Limb (tissue), 2 donors: ENCODE measurements around the gene PAX5.

ENCODE experiments used
- DNase-seq, 2 donors: peaks; one replicate each; pipeline ENCODE4 v3.0.0-alpha.2; 2016; ENCODE audit errors: extremely low spot score in 2 of 2

The PAX5 gene

DNA sequence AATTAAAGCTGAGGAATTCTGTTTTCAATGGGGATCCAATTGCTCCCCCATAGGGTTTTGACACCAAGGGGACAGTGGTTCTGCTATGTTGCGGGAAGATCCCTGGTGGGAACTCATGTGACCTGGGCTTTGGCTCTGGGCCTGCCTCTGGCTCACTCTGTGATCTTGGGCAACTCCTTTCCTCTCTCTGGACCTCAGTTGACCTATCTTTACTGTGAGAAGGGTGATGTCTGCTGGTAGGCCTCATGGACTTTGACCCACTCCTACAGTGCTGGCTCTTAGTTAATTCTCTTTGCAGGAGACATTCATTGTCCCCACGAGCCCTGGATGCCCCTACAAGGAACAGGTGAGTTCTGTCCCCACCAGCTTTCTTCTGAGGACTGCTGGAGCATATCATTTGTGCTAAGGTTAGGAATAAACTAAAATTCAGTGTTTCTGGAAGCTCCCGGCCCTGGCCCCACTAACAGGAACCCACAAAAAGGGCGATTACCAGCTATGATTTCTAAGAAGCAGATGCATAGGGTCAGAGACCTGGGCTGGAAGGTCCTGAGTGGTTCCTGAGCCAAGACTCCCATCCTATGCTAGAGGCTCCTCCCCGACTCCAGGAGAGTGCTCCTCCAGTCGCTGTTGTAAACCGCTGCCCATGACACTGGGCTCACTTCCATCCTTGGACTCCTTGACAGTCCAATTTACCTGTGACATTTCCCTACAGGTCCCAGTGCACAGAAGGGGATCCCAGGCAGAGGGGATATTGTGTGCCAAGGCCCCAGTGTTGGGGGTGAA lies 218.3 kb downstream of the PAX5 start:
- no peak for DNase-seq

DNA sequence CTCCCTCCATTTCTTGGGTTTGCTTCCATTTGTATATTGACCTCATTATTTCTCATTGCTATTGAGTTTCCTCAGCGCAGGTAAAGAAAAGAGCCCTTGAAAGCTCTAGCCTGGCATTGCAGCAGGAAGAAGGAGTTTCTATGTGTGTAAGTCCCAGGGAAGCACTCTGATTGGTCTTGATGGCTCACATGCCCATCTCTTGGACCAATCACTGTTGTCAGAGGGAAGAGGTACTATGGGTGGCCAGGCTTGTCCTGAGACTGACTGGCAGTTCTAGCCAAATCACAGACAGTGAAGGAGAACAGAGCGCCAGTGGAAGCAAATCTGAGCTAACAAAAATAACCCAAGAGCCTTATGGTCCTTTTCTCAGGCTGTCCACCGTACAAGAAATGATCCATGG lies 219.0 kb downstream of the PAX5 start:
- no peak for DNase-seq

DNA sequence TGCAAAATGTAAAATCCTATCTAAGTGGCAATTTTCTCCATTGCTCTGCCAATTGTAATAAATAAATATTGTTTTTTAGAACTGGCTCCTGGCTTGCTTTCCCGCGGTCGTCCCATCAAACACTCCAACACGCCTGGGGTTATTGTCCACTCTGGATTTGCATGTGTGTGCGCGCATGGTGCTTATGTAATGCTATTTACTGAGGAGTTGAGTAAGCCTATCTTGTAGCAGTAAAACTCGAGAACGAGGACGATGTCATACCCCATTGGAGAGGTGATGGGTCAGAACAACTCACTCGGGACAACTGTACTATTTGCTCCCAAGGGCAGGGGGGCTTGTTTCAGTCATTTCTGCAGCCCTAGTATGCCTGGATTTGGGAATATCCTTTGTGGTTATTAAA lies 220.9 kb downstream of the PAX5 start:
- no peak for DNase-seq

DNA sequence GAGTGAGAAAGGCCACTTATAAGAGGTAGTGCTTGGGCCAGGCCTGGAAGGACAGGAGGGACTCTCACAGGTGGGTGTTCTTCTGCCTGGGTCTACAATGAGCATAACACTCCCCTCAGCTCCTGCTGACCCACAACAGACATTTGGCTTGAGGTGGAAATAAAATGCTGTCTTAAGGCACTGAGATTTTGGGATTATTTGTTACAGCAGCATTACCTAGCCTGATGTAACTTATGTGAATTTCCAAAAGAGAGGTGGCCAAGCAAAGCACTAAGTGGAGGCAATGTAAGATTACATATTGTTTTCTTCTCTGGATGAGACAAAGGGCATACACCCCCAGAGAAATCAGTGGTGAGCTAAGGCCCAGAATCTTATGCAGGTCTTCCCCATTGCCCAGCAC lies 221.5 kb downstream of the PAX5 start:
- DNase-seq: no peak

DNA sequence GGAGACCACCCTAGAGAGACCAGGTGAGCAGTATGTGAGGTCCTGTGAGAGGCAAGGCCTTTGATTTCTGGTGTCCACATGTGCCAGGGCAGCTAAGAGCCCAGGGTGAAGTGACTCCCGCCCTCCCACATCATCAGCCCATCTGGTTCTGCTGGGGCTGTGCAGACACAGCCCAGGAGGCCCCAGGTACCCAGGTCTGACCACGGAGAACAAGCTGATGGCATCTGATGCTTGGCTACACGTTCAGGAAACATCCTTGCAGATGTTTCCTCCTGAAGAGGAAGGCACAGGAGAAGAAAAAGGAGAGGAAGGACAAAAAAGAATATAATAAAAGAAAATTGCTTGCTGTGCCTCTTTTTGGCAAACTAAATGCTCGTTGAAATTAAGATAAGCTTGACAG lies 225.8 kb downstream of the PAX5 start:
- DNase-seq: no peak

DNA sequence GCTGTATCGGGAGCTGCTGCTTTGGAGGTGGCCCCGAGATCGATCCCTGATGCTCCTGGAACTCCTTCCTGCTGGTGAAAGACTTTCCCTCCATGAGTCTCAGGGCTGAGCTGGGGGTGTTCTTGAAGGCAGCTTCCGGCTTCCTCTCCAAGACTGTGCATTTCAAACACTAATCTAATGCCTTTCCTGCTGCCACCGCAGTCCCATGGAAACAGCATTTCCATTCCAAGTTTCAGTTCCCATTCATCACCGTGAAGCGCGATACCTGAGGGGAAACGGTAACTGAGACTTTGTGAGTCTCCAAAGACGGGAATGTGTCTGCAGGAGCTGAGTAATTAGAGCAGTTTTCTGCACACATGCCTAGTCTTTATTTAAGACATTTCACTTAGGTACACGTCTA lies 230.1 kb downstream of the PAX5 start:
- DNase-seq: peak in 1 of 2 donors; percentile 12

GRCh38 chr9:36802201-36802920 lies 231.7 kb downstream of the PAX5 start:
- peak in 1 of 2 donors; percentile 45 for DNase-seq

GRCh38 chr9:36800455-36800854 lies 233.6 kb downstream of the PAX5 start:
- no peak for DNase-seq

GRCh38 chr9:36798350-36799065 lies 235.6 kb downstream of the PAX5 start:
- DNase-seq: no peak

- no peak for DNase-seq
These were observed 236.4 kb downstream of the PAX5 start for GRCh38 chr9:36797471-36798220.

DNA sequence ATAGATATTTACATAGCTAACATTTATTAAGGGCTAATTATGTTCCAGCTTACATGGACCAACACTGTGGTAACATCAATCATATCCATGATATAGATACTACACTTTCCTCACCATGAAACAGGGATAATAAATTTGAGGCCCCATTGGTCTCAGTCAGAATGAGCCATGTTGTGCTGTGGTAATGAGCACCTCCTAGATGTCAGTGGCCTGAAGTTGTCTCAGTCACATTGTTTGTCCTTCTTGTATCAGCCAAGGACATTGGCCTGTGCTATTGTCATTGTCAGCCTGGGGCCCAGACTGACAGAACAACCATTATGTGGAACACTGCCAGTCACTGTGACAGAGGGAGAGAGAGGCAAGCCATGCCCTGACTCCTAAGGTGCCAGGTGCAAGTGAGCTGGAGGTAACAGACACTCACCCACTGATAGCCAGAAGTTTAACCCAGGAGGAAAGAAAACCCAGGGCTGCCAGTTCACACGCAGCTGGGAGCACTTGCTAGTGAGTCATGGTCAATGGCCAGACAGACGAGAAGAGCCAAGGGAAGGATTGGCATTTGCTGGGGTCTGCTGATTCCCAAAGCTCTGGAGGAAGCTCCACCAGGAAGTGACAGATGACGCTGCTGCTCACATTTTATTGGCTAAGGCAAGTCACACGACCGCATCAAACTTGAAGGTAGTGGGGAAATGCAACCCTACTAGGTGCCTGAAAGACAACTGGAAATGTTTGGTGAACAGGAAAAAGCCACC lies 237.2 kb downstream of the PAX5 start:
- DNase-seq: no peak

DNA sequence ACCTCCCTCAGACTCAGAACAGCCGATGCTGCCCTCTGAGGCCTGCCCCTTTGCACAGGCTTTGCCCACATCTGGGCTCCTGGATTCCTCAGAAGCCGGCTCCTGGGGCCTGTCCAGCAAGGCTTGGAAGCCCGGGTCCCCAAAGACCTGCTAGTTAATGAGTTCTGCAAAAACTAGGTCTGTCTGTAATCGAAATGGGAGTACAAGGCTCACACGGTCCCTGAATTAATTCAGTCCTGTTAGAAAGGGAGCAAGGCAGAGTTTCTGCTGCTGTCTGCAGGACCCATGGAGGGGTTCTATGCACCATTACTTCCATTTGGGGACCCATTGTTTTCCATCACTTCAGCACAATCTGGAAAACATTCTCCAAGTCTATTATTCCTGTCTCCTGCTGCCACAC lies 239.6 kb downstream of the PAX5 start:
- no peak for DNase-seq

DNA sequence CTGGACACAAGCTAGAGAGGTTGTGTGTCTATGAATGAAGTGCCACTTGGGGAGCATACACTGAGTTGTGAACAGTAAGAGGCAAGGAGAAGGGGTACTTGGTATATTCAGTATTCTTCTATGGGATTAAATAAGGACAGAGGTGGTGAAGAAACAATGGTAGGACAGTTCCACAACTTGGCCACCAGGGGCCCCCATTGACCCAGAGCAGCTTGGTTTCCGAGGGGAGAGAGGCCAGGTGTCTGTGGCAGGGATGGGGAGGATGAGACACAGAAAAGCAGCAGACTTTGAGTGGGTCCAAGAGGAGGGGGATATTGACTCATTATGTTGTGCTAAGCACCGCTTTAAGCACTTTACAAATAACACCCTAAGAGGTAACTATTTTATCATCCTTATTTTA lies 240.8 kb downstream of the PAX5 start:
- no peak for DNase-seq

DNA sequence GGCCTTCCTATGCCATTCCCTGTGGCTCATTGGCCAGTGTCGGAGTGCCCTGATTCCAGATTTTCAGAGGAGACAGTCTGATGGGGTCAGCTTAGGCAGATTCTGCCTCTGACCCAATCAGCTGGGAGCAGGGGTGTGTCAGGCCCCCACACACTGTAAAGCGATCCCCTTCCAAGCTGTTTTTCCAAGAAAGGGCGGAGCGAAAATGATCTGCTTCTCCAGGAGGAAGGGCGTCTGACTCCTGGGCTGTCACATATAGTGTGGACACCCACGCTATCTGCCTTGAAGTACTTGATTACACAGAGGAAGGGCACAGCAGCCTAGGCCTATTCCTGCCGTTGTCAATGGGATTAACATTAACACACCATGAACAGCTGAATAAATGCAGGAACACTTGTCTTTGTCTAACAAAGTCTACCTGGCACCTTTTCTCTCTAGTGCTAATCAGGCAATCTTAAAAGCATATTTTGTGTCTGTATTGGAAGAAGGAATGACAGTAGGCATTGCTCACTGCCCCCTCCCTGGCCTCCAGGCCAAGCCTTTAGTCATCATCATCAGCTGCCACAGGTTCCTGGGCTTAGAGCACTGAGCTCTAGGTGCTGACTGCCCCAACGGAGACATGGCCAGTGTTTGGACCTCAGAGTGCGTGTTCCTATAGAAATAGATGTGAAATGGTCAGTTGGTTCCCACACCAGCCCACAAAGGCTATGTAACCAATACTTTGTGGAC lies 242.7 kb downstream of the PAX5 start:
- no peak for DNase-seq

DNA sequence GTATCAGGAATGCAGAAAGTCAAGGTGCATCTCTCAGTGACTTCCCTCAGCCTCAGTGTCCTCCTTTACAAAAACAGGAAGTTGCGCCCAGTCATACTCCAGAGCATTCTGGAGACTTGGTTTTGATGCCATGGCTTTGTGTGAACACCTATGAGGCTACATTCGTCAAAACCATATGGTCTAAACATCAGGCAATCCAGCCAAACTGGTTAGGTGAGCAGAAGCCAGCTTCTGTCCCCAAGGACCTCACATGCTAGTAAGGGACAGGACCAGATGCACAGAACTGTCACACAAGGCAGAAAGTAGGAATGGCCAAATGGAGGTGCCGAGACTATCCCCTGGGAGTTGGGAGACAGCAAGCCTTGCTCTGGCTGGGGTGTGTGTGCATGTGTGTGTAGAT lies 244.2 kb downstream of the PAX5 start:
- DNase-seq: no peak

DNA sequence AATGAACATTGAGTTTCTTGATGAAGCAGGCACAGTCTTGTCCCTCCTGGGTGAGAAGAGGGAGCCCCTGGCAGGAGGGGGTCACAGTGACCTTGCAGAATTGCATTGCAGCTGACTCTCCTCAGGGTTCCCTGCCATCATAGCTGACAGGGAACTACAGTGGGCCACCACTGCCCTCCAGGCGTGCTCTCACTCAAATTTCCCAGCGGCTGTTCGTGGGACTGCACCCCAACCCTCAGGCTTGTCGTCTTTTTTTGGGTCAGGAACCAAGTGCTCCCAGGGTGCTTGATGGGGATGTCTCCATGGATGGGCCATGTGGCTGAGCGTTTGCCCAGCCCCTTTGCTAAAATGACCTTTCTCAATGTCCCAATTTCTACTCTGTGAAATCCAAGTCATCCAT lies 245.5 kb downstream of the PAX5 start:
- DNase-seq: no peak

GRCh38 chr9:36787709-36788108 lies 246.4 kb downstream of the PAX5 start:
- no peak for DNase-seq
